Stimulated activated naive CD4-positive, alpha-beta T cell (primary cell): ENCODE measurements around the gene AP4E1.
"Not testable (repeated sequence)": the region's sequence is repeated elsewhere in the genome, so short reads cannot be mapped to it uniquely, and the experiment has no call there.

Experiments
- DNase-seq, 6 experiments: peaks; one replicate each; lab custom pipeline; 2025; lab: John Stamatoyannopoulos, UW

The AP4E1 gene

GRCh38 chr15:51024735-51025453 is 116.4 kb downstream of the AP4E1 start:
- DNase-seq: no peak

DNA sequence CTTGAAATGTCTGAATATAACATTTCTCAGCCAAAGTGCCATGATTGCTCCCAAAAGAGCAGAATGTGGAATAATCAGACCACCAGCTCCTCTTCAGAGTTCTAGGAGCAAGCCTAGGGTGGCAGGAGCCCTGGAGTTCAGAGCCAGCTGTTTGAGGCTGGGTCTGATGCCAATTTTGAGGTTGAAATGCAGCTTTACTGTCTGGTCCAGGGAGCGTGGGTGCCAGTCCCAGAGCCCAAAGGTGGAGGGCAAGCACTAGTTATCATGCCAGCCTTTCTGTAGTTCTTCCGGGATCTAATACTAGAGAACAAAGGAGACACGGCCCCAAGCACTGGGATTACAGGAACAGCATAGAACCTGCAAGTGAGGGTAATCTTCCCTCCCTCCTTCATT is 117.0 kb downstream of the AP4E1 start:
- no peak for DNase-seq

GRCh38 chr15:51030649-51031316 is 122.3 kb downstream of the AP4E1 start:
- DNase-seq: no peak

GRCh38 chr15:51037474-51037873 is 129.0 kb downstream of the AP4E1 start:
- not testable (repeated sequence) for DNase-seq

- DNase-seq: no peak
Observed at GRCh38 chr15:51038162-51038973, 129.9 kb downstream of the AP4E1 start.

- DNase-seq: no peak
Observed at GRCh38 chr15:51038974-51039319, 130.5 kb downstream of the AP4E1 start.

- no peak for DNase-seq
Observed at GRCh38 chr15:51044037-51044727, 135.7 kb downstream of the AP4E1 start.

GRCh38 chr15:51046016-51046415 is 137.5 kb downstream of the AP4E1 start:
- DNase-seq: no peak

DNA sequence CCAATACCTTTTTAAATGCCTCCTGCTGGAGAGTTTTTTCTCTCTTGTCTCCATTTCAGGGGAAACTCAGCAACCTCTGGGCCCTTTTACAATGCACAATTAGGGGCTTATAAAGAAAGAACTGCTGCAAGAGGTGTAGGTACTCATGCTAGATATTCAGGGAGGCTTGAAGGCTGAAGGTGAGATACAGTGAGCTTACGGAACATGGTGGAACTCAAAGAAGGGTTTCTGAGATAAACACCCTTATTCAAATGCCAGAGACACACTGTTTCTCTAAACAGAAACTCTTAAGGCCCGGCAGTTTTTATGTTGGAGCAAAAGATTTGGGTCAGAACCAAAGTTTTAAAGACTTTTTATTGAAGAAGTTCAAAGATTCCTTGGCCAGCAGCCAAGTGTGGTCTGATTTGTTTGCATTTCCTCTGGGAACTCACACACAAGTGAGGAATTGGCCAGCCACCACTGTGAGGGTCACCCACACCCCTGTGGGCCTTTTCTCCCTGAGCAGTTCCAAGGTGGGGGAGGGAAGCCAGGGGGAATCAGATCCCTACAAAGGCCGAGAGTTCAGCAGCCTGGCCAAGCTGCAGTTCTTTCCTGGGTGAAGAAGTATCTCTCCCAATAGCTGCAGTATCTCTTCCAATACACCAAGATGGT is 138.4 kb downstream of the AP4E1 start:
- no peak for DNase-seq

DNA sequence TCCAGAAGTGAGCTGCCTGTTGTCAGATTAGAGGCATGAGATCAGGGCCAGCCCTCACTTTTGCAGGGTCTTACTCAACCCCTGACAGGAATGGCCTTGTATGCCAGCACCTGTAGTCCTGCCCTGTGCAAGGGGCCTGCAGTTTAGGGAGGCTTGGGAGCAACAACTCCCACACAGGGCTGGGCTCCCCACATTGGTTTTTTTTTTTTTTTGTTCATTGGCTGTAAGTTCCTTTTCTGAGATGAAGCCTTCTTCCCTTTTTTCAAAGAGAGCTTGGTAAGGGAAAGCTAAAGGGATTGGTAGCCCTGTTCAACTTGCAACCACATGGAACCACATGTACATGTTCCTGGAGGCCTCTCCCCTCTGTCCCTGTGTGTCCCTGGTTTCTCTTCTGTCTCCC is 139.8 kb downstream of the AP4E1 start:
- no peak for DNase-seq

DNA sequence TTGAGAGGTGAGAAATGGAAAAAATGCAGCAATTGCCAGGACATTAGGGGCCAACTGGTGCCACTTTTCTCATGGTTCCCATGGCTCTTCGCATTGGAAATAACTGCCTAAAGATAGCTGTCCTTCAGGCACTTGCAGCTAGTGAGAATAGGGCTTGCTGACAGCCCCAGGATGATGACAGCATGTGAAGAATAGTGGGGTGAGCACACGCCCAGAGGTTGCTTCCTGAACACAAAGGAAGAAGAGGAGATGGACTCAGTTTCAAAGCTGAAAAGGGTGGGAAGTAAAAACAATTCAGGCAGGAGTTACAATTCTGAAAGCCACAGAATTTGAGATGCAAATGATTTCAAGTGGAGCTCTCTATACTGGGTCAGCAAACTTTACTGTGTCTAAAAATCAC is 140.6 kb downstream of the AP4E1 start:
- no peak for DNase-seq

- DNase-seq: no peak
Observed at GRCh38 chr15:51051776-51052175, 143.3 kb downstream of the AP4E1 start.

DNA sequence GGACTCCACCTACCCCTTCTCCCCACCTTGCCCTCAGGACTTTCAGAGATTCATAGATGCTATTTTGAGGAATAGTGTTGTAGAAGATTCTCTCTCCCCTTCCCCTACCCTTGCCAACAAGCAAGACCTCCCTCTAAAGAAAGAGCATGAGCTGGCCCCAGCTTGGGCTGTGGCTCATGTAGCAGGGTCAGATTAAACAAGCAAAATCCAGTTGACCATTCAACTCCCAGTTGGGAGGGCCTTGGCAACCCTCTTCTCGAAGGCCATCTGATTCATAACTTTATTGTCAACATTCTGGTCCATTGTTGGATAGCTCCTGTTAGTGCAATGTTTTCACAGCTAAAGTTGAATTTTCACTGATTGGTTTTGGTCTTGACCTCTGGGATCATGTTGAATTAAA is 145.1 kb downstream of the AP4E1 start:
- DNase-seq: no peak

DNA sequence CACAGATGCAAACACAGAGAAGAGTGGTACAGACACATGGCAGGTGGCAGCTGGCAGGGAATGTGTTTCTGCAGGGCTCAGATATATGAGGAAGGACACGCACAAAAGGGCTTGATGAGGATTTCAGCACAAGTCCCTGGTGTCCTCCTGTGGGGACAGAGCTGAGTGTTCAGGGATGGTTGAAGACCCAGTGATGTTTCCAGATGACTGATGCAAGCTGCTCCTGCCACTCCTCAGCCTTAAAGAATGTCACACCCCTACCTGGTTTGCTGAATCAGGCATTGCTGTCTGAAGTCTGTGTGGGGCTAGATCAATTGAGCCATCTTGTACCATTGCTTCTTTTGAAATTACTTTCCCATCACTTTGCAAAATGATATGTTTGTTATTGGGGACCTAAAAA is 146.1 kb downstream of the AP4E1 start:
- no peak for DNase-seq
